Panc1 (cell line): Measurements from ENCODE around the gene SCYGR5.

Source experiments
- POLR2AphosphoS5 ChIP-seq: IDR thresholded peaks from 2 replicates; pipeline ENCODE4 v1.6.1; 2012; ENCODE audit warnings: mild to moderate bottlenecking, low read depth, low read length, moderate library complexity
- TF ChIP-seq, protein P1 (sequence below): fragments of 450-650 bp; IDR thresholded peaks from 2 replicates; pipeline ENCODE4 v1.5.1; 2017; ENCODE audit warnings: mild to moderate bottlenecking
- TF ChIP-seq, protein P2 (sequence below), 2 experiments: IDR thresholded peaks; 2 replicates each; pipeline ENCODE4 v1.6.1; 2011 to 2012; ENCODE audit warnings: low read depth in 2 of 2, control low read depth in 1 of 2, low read length in 1 of 2, mild to moderate bottlenecking in 1 of 2, moderate library complexity in 1 of 2; ENCODE audit not compliant: insufficient read depth in 1 of 2

DNA sequence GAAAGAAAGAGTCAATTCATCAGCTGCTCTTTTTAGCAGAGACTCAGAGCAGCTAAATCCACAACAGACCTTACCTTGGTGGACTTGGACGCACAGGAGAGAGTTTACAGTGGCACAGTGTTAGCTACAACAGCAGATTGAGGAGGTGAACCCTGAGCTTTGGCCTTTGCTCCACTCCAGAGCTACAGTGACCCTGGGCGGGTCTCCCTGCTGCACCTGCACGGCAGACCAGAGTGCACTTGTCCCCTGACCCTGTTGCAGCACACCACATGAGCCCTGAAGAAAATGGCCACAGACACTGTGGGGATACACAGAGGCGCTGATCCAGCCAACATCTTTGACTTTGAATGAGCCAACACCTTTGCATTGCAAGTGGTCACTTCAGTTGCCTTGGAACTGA lies 40.3 kb downstream of the SCYGR5 start:
- TF ChIP-seq, protein P1, sequence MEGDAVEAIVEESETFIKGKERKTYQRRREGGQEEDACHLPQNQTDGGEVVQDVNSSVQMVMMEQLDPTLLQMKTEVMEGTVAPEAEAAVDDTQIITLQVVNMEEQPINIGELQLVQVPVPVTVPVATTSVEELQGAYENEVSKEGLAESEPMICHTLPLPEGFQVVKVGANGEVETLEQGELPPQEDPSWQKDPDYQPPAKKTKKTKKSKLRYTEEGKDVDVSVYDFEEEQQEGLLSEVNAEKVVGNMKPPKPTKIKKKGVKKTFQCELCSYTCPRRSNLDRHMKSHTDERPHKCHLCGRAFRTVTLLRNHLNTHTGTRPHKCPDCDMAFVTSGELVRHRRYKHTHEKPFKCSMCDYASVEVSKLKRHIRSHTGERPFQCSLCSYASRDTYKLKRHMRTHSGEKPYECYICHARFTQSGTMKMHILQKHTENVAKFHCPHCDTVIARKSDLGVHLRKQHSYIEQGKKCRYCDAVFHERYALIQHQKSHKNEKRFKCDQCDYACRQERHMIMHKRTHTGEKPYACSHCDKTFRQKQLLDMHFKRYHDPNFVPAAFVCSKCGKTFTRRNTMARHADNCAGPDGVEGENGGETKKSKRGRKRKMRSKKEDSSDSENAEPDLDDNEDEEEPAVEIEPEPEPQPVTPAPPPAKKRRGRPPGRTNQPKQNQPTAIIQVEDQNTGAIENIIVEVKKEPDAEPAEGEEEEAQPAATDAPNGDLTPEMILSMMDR = no peak
- TF ChIP-seq POLR2AphosphoS5 = no peak
- TF ChIP-seq, protein P2, sequence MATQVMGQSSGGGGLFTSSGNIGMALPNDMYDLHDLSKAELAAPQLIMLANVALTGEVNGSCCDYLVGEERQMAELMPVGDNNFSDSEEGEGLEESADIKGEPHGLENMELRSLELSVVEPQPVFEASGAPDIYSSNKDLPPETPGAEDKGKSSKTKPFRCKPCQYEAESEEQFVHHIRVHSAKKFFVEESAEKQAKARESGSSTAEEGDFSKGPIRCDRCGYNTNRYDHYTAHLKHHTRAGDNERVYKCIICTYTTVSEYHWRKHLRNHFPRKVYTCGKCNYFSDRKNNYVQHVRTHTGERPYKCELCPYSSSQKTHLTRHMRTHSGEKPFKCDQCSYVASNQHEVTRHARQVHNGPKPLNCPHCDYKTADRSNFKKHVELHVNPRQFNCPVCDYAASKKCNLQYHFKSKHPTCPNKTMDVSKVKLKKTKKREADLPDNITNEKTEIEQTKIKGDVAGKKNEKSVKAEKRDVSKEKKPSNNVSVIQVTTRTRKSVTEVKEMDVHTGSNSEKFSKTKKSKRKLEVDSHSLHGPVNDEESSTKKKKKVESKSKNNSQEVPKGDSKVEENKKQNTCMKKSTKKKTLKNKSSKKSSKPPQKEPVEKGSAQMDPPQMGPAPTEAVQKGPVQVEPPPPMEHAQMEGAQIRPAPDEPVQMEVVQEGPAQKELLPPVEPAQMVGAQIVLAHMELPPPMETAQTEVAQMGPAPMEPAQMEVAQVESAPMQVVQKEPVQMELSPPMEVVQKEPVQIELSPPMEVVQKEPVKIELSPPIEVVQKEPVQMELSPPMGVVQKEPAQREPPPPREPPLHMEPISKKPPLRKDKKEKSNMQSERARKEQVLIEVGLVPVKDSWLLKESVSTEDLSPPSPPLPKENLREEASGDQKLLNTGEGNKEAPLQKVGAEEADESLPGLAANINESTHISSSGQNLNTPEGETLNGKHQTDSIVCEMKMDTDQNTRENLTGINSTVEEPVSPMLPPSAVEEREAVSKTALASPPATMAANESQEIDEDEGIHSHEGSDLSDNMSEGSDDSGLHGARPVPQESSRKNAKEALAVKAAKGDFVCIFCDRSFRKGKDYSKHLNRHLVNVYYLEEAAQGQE (IDR thresholded peaks at IDR 0.05; ENCODE audit: insufficient read depth in 1 of 2, low read depth in 2 of 2, low read length in 1 of 2) = no peak
